ENCODE results near the gene UBTF.

- TF ChIP-seq CTCF (IDR thresholded peaks at IDR 0.05; ENCODE audit: extremely low read depth in 1 of 2, insufficient read depth in 1 of 2, low read depth in 1 of 2, low read length in 2 of 2) (no peak), MAX (IDR thresholded peaks at IDR 0.05; ENCODE audit: insufficient read depth, insufficient read length) (no peak), POLR2A (IDR thresholded peaks at IDR 0.05; ENCODE audit: low read depth, low read length) (no peak), POLR2AphosphoS5 (IDR thresholded peaks at IDR 0.05; ENCODE audit: insufficient read depth, low read depth, low read length) (no peak), EZH2 (IDR thresholded peaks at IDR 0.05; ENCODE audit: borderline replicate concordance, low read depth, low read length, severe bottlenecking) (no peak), JUN (IDR thresholded peaks at IDR 0.05; ENCODE audit: borderline replicate concordance, insufficient read depth, insufficient read length, low read depth) (no peak), FOS (IDR thresholded peaks at IDR 0.05; ENCODE audit: borderline replicate concordance, insufficient read depth, low read length) (no peak), MYC (IDR thresholded peaks at IDR 0.05; ENCODE audit: low read depth, low read length) (no peak), GATA2 (IDR thresholded peaks at IDR 0.05; ENCODE audit: insufficient read depth, insufficient read length, low read depth, low read length) (no peak)
Observed at GRCh38 chr17:44212507-44213402, 6.7 kb downstream of the UBTF start.
